Activated CD8-positive, alpha-beta memory T cell treated with anti-CD3 and anti-CD28 coated beads for 36 hours (primary cell): ENCODE results near the gene CD79A. TPM values are rescaled to one million over a fixed set of nuclear protein-coding genes. Genes with fewer than 3 reads are reported as not detected.

Experiments
- CTCF ChIA-PET: fragments of 350-600 bp; sonication (Branson Sonifier 250); formaldehyde crosslinking; loops from one replicate; lab custom pipeline; 2021; ENCODE audit warnings: antibody characterized with exemption; lab: Charles Lee
- POLR2A ChIA-PET: fragments of 350-600 bp; sonication (Branson Sonifier 250); formaldehyde crosslinking; loops from one replicate; lab custom pipeline; 2021; ENCODE audit warnings: antibody characterized with exemption; lab: Charles Lee
- total RNA-seq, 2 experiments: library from RNA; stranded (reverse); gene quantifications; one replicate each; pipeline ENCODE4 v1.2.3, GENCODE V29; 2021

CD79A gene
- total RNA-seq, 2 experiments from 2014 or later, result 4.7 to 6.4 TPM

GRCh38 chr19:41928754-41929535 lies 51.9 kb downstream of the CD79A start:
- CTCF ChIA-PET, result no interaction called here
- POLR2A ChIA-PET, result interaction anchor here (0.6 to 1.0 kb wide), 2 partner anchors 16 to 42 kb away, joined by 3 to 5 read pairs; no protein-coding TSS in a partner anchor

GRCh38 chr19:41929536-41930071 lies 52.5 kb downstream of the CD79A start:
- POLR2A ChIA-PET, result interaction anchor here (0.6 kb wide), 2 partner anchors 15 to 68 kb away, joined by 3 to 6 read pairs; no protein-coding TSS in a partner anchor

GRCh38 chr19:41930322-41930722 lies 53.2 kb downstream of the CD79A start:
- POLR2A ChIA-PET, result no interaction called here
- CTCF ChIA-PET, result interaction anchor here (1.0 to 2.7 kb wide), 4 partner anchors 44 to 135 kb away, joined by 3 to 10 read pairs (median 4); partner anchors contain the start of gene RPS19

More at GRCh38 chr19:41929536-41930071, 52.5 kb downstream of the CD79A start:
- CTCF ChIA-PET, result interaction anchor here (2.7 kb wide), 1 partner anchor 56 kb away, joined by 10 read pairs; no protein-coding TSS in a partner anchor

Other genes with a start within 250 kb of the CD79A start
- not detected for gene CEACAM7, start 189.0 kb upstream of the CD79A start, total RNA-seq
- gene CEACAM5, start 168.7 kb upstream of the CD79A start, total RNA-seq, result not detected
- not detected for gene CEACAM6, start 121.7 kb upstream of the CD79A start, total RNA-seq
- gene CEACAM3, start 80.7 kb upstream of the CD79A start, total RNA-seq, result not detected
- not detected for gene LYPD4, start 32.6 kb upstream of the CD79A start, total RNA-seq
- gene DMRTC2, start 32.2 kb upstream of the CD79A start, total RNA-seq, result not detected
- gene RPS19, start 17.0 kb upstream of the CD79A start, total RNA-seq, result 1,000 to 10,000 TPM; 2,995 to 3,062 TPM
- 100 to 1,000 TPM; 294 to 297 TPM for gene ARHGEF1, start 5.9 kb downstream of the CD79A start, total RNA-seq
- gene ERFL, start 51.2 kb downstream of the CD79A start, total RNA-seq, result 1 to 10 TPM; 1.1 to 1.3 TPM
- gene RABAC1, start 82.0 kb downstream of the CD79A start, total RNA-seq, result 10 to 100 TPM; 68.1 to 73.5 TPM
- gene ATP1A3, start 117.0 kb downstream of the CD79A start, total RNA-seq, result 1 to 10 TPM; 2.9 to 3.0 TPM
- gene GRIK5, start 192.9 kb downstream of the CD79A start, total RNA-seq, result under 1 TPM; 0.59 TPM
- 10 to 100 TPM; 16.8 to 17.2 TPM for gene ZNF574, start 198.9 kb downstream of the CD79A start, total RNA-seq